Pancreas (tissue), 10 donors: ENCODE results near the gene MCM3AP. TPM values are rescaled to one million over a fixed set of nuclear protein-coding genes. Genes with fewer than 3 reads are reported as not detected.
A peak's percentile ranks its signal among the peaks of the same experiment; 100 is the strongest.

ENCODE experiments used
- ATAC-seq, 4 donors: fragments of 200-7000 bp; cut with Tn5 transposase; one replicate each; pipeline versions ENCODE4 v1.8.0 to v1.9.1; 2020; ENCODE audit warnings: mild to moderate bottlenecking in 4 of 4, moderate library complexity in 4 of 4
- DNase-seq, 6 donors: peaks; one replicate each; pipeline ENCODE4 v3.0.0-alpha.2; 2020
- FAIRE-seq: peaks from 2 replicates; lab custom pipeline; 2012; peaks lifted over from hg19 to GRCh38; lab: Jason Lieb, UNC
- H3K27ac ChIP-seq, 4 donors: fragments of 200-600 bp; sonication (generic); 1 replicate in 3 of 4; 2 replicates in 1 of 4; pipeline versions ENCODE4 v1.5.0 to v1.8.0; 2020
- H3K27me3 ChIP-seq, 4 donors: fragments of 200-600 bp; one replicate each; pipeline ENCODE4 v1.8.0; 2021
- H3K36me3 ChIP-seq, 3 donors: fragments of 200-600 bp; sonication (generic) in 1 of 3; one replicate each; pipeline versions ENCODE4 v1.5.0 to v1.8.0; 2020 to 2021
- H3K4me1 ChIP-seq, 3 donors: fragments of 200-600 bp; one replicate each; pipeline ENCODE4 v1.8.0; 2021
- H3K4me3 ChIP-seq, 4 donors: fragments of 200-600 bp; sonication (generic) in 2 of 4; one replicate each; pipeline versions ENCODE4 v1.5.0 to v1.8.0; 2020 to 2021
- H3K9me3 ChIP-seq, 4 donors: fragments of 200-600 bp; one replicate each; pipeline ENCODE4 v1.8.0; 2021
- CTCF ChIP-seq, 4 donors: fragments of 200-600 bp; sonication (generic) in 3 of 4; IDR thresholded peaks; one replicate each; pipeline versions ENCODE4 v1.5.0 to v1.8.0; 2021; ENCODE audit warnings: antibody characterized with exemption in 4 of 4
- WGBS, 2 donors: extraction: QIAGEN DNeasy Blood & Tissue Kit; methylation state at CpG; one replicate each; pipeline ENCODE4 v1.1.7; 2013; 5-methylcytosine and 5-hydroxymethylcytosine counted together
- intact Hi-C, 3 donors: fragments of 100-400 bp; cut with DNase I; formaldehyde crosslinking; loops; one replicate each; pipeline versions ENCODE4 v1.11.1 to v1.14.2; 2022
- polyA plus RNA-seq, 2 donors: library from polyadenylated mRNA; stranded (reverse); fragments of 200-250 nt; gene quantifications; one replicate each; pipeline ENCODE4 v1.2.3, GENCODE V29; 2013
- total RNA-seq, 6 donors: library from RNA; stranded (reverse); fragmentation: NEBNext Ultra II Directional in 4 of 6; extraction: Animal tissue kit (Norgen Biotek cat#: 25700) in 4 of 6; gene quantifications; one replicate each; pipeline versions ENCODE4 v1.2.1 to v1.2.4, GENCODE V29; 2021 to 2023
- donor health status: healthy with polysubstance abuse.
- donor health status: DM: no; HTN: no; CAD: no; lungs with moderate emphysema.
- donor health status: DM: no; HTN: no; CAD: no.
- donor health status: control.
- donor health status: control.
- donor health status: Bipolar disorder and iron deficiency.
- donor health status: DM: yes; HTN: yes; CAD: no.
- donor health status: DM: no; HTN: no; CAD: no.
- donor health status: DM: no; HTN: no; CAD: no.
- donor health status: DM: yes; HTN: yes; CAD: no.

The MCM3AP gene
- total and polyA plus RNA-seq, 8 donors: 30.6 to 59.4 (median 38.0) TPM

GRCh38 chr21:46326110-46326703 lies 40.8 kb upstream of the MCM3AP start:
- H3K4me1 ChIP-seq: peaks cover 5 to 10% (median 10%) of the 10 kb centered on the region in 3 donors
- 87 to 90% methylated on average over 15 of the region's 15 CpGs for WGBS, 2 donors
- no peak overlapping the region for H3K4me3 ChIP-seq
- H3K27ac ChIP-seq: no peak overlapping the region
- no peak for DNase-seq
- ATAC-seq: no peak
- intact Hi-C loops: no loop called here
- FAIRE-seq: no peak
- H3K9me3 ChIP-seq: no peaks in the 10 kb centered on the region
- no peaks in the 10 kb centered on the region for H3K36me3 ChIP-seq
- no peak for TF ChIP-seq CTCF (IDR thresholded peaks at IDR 0.05)
- H3K27me3 ChIP-seq: no peaks in the 10 kb centered on the region

- Histone ChIP-seq H3K27ac (peak overlapping the region; percentile 41 to 98 (median 65)), H3K27me3 (no peaks in the 10 kb centered on the region), H3K36me3 (no peaks in the 10 kb centered on the region), H3K4me1 (peaks cover 5 to 10% (median 10%) of the 10 kb centered on the region in 3 donors), H3K4me3 (peak overlapping the region; percentile 84 to 99 (median 91)), H3K9me3 (no peaks in the 10 kb centered on the region)
- no peak for TF ChIP-seq CTCF (IDR thresholded peaks at IDR 0.05)
- intact Hi-C loops: no loop called here
- 9 to 12% methylated on average over 40 to 43 of the region's 43 CpGs for WGBS, 2 donors
- DNase-seq: peak; percentile 27 to 82 (median 58)
- no peak for FAIRE-seq
- ATAC-seq: peak; percentile 22 to 36 (median 30)
Measured at GRCh38 chr21:46325073-46325912, 39.9 kb upstream of the MCM3AP start.

GRCh38 chr21:46324390-46325072 lies 39.1 kb upstream of the MCM3AP start:
- WGBS, 2 donors: 1% methylated on average over 61 to 98 of the region's 98 CpGs
- no peaks in the 10 kb centered on the region for H3K9me3 ChIP-seq
- no peaks in the 10 kb centered on the region for H3K27me3 ChIP-seq
- peak; percentile 82 to 96 (median 90) for DNase-seq
- intact Hi-C loops: no loop called here
- ATAC-seq: peak; percentile 83 to 92 (median 89)
- H3K4me3 ChIP-seq: peak overlapping the region; percentile 84 to 99 (median 91)
- TF ChIP-seq CTCF (IDR thresholded peaks at IDR 0.05): no peak
- peaks cover 5 to 10% (median 10%) of the 10 kb centered on the region in 3 donors for H3K4me1 ChIP-seq
- no peak for FAIRE-seq
- H3K36me3 ChIP-seq: no peaks in the 10 kb centered on the region
- peak overlapping the region; percentile 87 to 98 (median 91) for H3K27ac ChIP-seq

- TF ChIP-seq CTCF (IDR thresholded peaks at IDR 0.05): no peak
- intact Hi-C loops: no loop called here
Measured at GRCh38 chr21:46323710-46324389, 38.4 kb upstream of the MCM3AP start, which contains the start of the genes C21orf58 and PCNT. TSS of gene C21orf58 (minus strand) at chr21:46323870. CDS start at chr21:46322738, 1,132 bp downstream. TSS of gene PCNT (plus strand) at chr21:46324156. CDS start at chr21:46324229, 73 bp downstream.

More at GRCh38 chr21:46323710-46324389, 38.4 kb upstream of the MCM3AP start, which contains the start of the genes C21orf58 and PCNT:
- FAIRE-seq (no peak), DNase-seq (peak; percentile 97 to 99 (median 99)), ATAC-seq (peak; percentile 91 to 95 (median 92))
- H3K27me3 ChIP-seq: no peaks in the 10 kb centered on the region
- peaks cover 5 to 10% (median 10%) of the 10 kb centered on the region in 3 donors for H3K4me1 ChIP-seq
- peak within 1 kb of the TSS; percentile 87 to 98 (median 91) for H3K27ac ChIP-seq
- peak within 1 kb of the TSS; percentile 84 to 99 (median 91) for H3K4me3 ChIP-seq
- WGBS, 2 donors: 0% methylated on average over 51 to 76 of the region's 76 CpGs
- H3K9me3 ChIP-seq: no peaks in the 10 kb centered on the region
- no peaks in the 10 kb centered on the region for H3K36me3 ChIP-seq
